Esophagus squamous epithelium (tissue), 4 donors: ENCODE measurements around the gene WBP1L.

Experiments used
- POLR2A ChIP-seq, 4 donors: fragments of 450-650 bp; IDR thresholded peaks; one replicate each; pipeline ENCODE4 v1.6.1; 2017; ENCODE audit warnings: antibody characterized with exemption in 4 of 4, mild to moderate bottlenecking in 4 of 4, moderate library complexity in 3 of 4
- TF ChIP-seq, protein P1 (sequence below), 6 experiments: fragments of 450-650 bp in 4 of 6; fragments of 200-600 bp in 2 of 6; sonication (generic) in 2 of 6; IDR thresholded peaks; one replicate each; pipeline ENCODE4 v1.5.1; 2016 to 2019; ENCODE audit warnings: antibody characterized with exemption in 6 of 6, mild to moderate bottlenecking in 4 of 6, moderate library complexity in 4 of 6

GRCh38 chr10:102781921-102782557 lies 38.3 kb downstream of the WBP1L start:
- TF ChIP-seq, protein P1, sequence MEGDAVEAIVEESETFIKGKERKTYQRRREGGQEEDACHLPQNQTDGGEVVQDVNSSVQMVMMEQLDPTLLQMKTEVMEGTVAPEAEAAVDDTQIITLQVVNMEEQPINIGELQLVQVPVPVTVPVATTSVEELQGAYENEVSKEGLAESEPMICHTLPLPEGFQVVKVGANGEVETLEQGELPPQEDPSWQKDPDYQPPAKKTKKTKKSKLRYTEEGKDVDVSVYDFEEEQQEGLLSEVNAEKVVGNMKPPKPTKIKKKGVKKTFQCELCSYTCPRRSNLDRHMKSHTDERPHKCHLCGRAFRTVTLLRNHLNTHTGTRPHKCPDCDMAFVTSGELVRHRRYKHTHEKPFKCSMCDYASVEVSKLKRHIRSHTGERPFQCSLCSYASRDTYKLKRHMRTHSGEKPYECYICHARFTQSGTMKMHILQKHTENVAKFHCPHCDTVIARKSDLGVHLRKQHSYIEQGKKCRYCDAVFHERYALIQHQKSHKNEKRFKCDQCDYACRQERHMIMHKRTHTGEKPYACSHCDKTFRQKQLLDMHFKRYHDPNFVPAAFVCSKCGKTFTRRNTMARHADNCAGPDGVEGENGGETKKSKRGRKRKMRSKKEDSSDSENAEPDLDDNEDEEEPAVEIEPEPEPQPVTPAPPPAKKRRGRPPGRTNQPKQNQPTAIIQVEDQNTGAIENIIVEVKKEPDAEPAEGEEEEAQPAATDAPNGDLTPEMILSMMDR (IDR thresholded peaks at IDR 0.05): no peak
- TF ChIP-seq POLR2A (IDR thresholded peaks at IDR 0.05): no peak
